WTC11 (cell line): ENCODE measurements around the gene CMTM4.

Experiments used
- CTCF ChIP-seq: fragments of 200-600 bp; IDR thresholded peaks from 2 replicates; pipeline ENCODE4 v1.8.0; 2022; ENCODE audit warnings: antibody characterized with exemption
- ELF4 ChIP-seq: sonication (generic); formaldehyde crosslinking; IDR thresholded peaks from 2 replicates; pipeline ENCODE4 v1.8.1; 2022; ENCODE audit warnings: low read depth, mild to moderate bottlenecking, moderate library complexity, missing genetic modification reagents
- IRF2 ChIP-seq: sonication (generic); formaldehyde crosslinking; IDR thresholded peaks from 2 replicates; pipeline ENCODE4 v1.8.0; 2022; ENCODE audit warnings: low read depth, missing genetic modification reagents, borderline replicate concordance
- JUN ChIP-seq: sonication (generic); formaldehyde crosslinking; IDR thresholded peaks from 2 replicates; pipeline ENCODE4 v1.8.0; 2023; ENCODE audit warnings: mild to moderate bottlenecking, missing genetic modification reagents
- MAX ChIP-seq: sonication (generic); formaldehyde crosslinking; IDR thresholded peaks from 2 replicates; pipeline ENCODE4 v1.8.0; 2022; ENCODE audit warnings: mild to moderate bottlenecking, missing genetic modification reagents
- MLX ChIP-seq: sonication (generic); formaldehyde crosslinking; IDR thresholded peaks from 2 replicates; pipeline ENCODE4 v1.8.1; 2023; ENCODE audit warnings: mild to moderate bottlenecking, missing genetic modification reagents, moderate library complexity
- NR3C1 ChIP-seq: sonication (generic); formaldehyde crosslinking; conservative IDR thresholded peaks from 2 replicates; pipeline ENCODE4 v1.8.1; 2023; ENCODE audit warnings: low read depth, mild to moderate bottlenecking, missing genetic modification reagents
- PREB ChIP-seq: sonication (generic); formaldehyde crosslinking; IDR thresholded peaks from 2 replicates; pipeline ENCODE4 v1.8.1; 2022; ENCODE audit warnings: mild to moderate bottlenecking, missing genetic modification reagents, moderate library complexity, borderline replicate concordance
- ZNF281 ChIP-seq: sonication (generic); formaldehyde crosslinking; IDR thresholded peaks from 2 replicates; pipeline ENCODE4 v1.8.0; 2023; ENCODE audit warnings: mild to moderate bottlenecking, missing genetic modification reagents

- TF ChIP-seq IRF2 (CRISPR knock-in tag) (no peak), NR3C1 (CRISPR knock-in tag) (no peak), ZNF281 (CRISPR knock-in tag) (no peak), ELF4 (CRISPR knock-in tag) (no peak), PREB (CRISPR knock-in tag) (no peak), CTCF (no peak), MAX (CRISPR knock-in tag) (no peak), JUN (CRISPR knock-in tag) (no peak), MLX (CRISPR knock-in tag) (no peak)
Measured at GRCh38 chr16:66596986-66597848, 99.3 kb downstream of the CMTM4 start.
